Spinal cord (tissue), 10 donors: ENCODE results near the gene SHC3. TPM values are rescaled to one million over a fixed set of nuclear protein-coding genes. Genes with fewer than 3 reads are reported as not detected.
A peak's percentile ranks its signal among the peaks of the same experiment; 100 is the strongest.

ENCODE experiments used
- DNase-seq, 6 donors: peaks; one replicate each; pipeline versions ENCODE4 v3.0.0 to v3.0.0-alpha.2; 2013 to 2015; ENCODE audit warnings: low spot score in 6 of 6, low read depth in 4 of 6
- H3K27ac ChIP-seq: one replicate; pipeline ENCODE4 v1.5.1; 2013; ENCODE audit warnings: low read depth, low read length, control low read depth
- H3K27me3 ChIP-seq: one replicate; pipeline ENCODE4 v1.6.1; 2013; ENCODE audit warnings: low read length; ENCODE audit not compliant: control insufficient read depth, insufficient read depth
- H3K36me3 ChIP-seq: one replicate; pipeline ENCODE4 v1.6.1; 2013; ENCODE audit warnings: low read length; ENCODE audit not compliant: control insufficient read depth, insufficient read depth
- H3K4me1 ChIP-seq: one replicate; pipeline ENCODE4 v1.6.1; 2013; ENCODE audit warnings: low read length; ENCODE audit not compliant: control insufficient read depth, insufficient read depth
- H3K4me3 ChIP-seq: one replicate; pipeline ENCODE4 v1.5.1; 2013; ENCODE audit warnings: low read depth, low read length, control low read depth
- H3K9me3 ChIP-seq: one replicate; pipeline ENCODE4 v1.6.1; 2013; ENCODE audit warnings: low read length; ENCODE audit not compliant: control insufficient read depth, insufficient read depth
- WGBS: methylation state at CpG from one replicate; pipeline ENCODE4 v1.1.5; 2013; ENCODE audit warnings: missing lambda C conversion rate; ENCODE audit not compliant: insufficient coverage; 5-methylcytosine and 5-hydroxymethylcytosine counted together
- polyA plus RNA-seq, 2 donors: library from polyadenylated mRNA; unstranded; fragments of 120-200 nt; gene quantifications; one replicate each; pipeline ENCODE4 v1.2.1, GENCODE V29; 2013; ENCODE audit not compliant: insufficient read length in 2 of 2
- total RNA-seq, 2 donors: library from RNA; depleted of rRNA in 1 of 2; stranded (reverse); fragments of 120-200 nt in 1 of 2; fragments of >200 nt in 1 of 2; gene quantifications; one replicate each; pipeline versions ENCODE4 v1.2.3 to v1.2.4, GENCODE V29; 2013 to 2014
- donor health status: healthy.

SHC3 gene
- total and polyA plus RNA-seq, 4 donors = 15.5 to 50.3 (median 30.1) TPM

DNA sequence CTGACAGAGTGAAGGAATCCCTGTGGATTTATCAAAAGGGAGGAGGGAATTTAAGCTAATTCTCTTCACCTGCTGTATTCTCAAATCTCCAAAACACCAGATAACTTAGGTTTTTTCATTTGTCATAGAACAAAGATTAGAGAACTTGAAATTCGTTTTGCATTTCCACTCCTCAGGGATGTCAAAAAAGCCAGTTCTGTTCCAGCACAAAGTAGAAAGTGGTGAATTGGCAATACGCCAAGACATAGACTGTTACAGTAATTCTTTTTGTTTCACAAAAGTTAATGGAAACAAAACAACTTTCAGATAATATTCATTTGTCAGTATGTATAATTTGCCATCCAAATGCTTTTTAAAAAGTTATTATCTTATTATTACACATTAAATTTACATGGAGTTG, 172.4 kb downstream of the SHC3 start:
- DNase-seq = peak in 2 of 6 donors; percentile 49 to 60
- Histone ChIP-seq H3K4me1 (peaks cover 16% of the 10 kb centered on the region), H3K9me3 (no peaks in the 10 kb centered on the region), H3K4me3 (no peak overlapping the region), H3K27ac (no peak overlapping the region), H3K36me3 (peaks cover 21% of the 10 kb centered on the region), H3K27me3 (no peaks in the 10 kb centered on the region)
- WGBS = no CpG with 5 or more reads among the region's 2 CpGs

DNA sequence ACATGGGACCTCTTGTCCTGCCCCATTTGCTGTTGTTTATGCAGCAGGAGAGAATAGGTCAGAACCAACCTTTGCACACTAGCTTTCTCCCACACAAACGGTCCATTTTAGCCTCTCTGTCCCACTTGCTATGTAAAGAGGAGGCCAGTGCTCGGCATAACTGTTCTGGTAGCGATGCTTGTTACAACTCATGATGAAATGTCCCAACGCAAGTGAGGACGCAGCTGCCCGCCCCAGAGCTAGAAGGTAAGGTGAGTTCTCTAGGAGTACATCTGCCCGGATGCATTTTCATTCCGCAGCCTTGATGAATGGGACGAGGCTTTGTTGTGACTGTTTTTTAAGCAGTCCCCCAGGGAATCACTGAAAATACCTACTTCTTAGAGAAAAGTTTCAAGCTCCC, 173.3 kb downstream of the SHC3 start:
- Histone ChIP-seq H3K9me3 (no peaks in the 10 kb centered on the region), H3K27ac (no peak overlapping the region), H3K27me3 (no peaks in the 10 kb centered on the region), H3K4me3 (no peak overlapping the region), H3K4me1 (peaks cover 25% of the 10 kb centered on the region), H3K36me3 (peaks cover 17% of the 10 kb centered on the region)
- DNase-seq = no peak
- 79% methylated on average over 7 of the region's 9 CpGs for WGBS

- DNase-seq = no peak
Measured at GRCh38 chr9:89002987-89003386, 175.6 kb downstream of the SHC3 start.

DNA sequence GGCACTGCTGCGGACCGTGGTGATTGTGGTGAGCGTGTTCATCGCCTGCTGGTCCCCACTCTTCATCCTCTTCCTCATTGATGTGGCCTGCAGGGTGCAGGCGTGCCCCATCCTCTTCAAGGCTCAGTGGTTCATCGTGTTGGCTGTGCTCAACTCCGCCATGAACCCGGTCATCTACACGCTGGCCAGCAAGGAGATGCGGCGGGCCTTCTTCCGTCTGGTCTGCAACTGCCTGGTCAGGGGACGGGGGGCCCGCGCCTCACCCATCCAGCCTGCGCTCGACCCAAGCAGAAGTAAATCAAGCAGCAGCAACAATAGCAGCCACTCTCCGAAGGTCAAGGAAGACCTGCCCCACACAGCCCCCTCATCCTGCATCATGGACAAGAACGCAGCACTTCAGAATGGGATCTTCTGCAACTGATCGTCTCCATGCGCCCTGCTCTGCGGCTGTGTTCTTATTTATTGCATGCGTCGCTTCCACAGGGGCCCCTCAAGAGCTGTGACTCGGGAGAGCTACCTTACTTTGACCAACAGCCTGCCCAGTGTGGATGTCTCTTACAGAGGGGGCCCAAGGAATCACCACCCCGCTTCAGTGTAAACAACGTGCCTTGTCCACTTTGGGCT, 176.6 kb downstream of the SHC3 start:
- DNase-seq = no peak
- WGBS = 89% methylated on average over 26 of the region's 27 CpGs
- no peaks in the 10 kb centered on the region for H3K9me3 ChIP-seq
- H3K36me3 ChIP-seq = peaks cover 11% of the 10 kb centered on the region
- H3K4me1 ChIP-seq = peaks cover 51% of the 10 kb centered on the region
- no peaks in the 10 kb centered on the region for H3K27me3 ChIP-seq
- H3K27ac ChIP-seq = no peak overlapping the region
- no peak overlapping the region for H3K4me3 ChIP-seq

More at GRCh38 chr9:89002987-89003386, 175.6 kb downstream of the SHC3 start:
- H3K4me1 ChIP-seq = peaks cover 42% of the 10 kb centered on the region
- no peaks in the 10 kb centered on the region for H3K27me3 ChIP-seq
- H3K27ac ChIP-seq = no peak overlapping the region
- no peak overlapping the region for H3K4me3 ChIP-seq
- no peaks in the 10 kb centered on the region for H3K9me3 ChIP-seq
- H3K36me3 ChIP-seq = peaks cover 11% of the 10 kb centered on the region
- 77% methylated on average over 6 of the region's 6 CpGs for WGBS

DNA sequence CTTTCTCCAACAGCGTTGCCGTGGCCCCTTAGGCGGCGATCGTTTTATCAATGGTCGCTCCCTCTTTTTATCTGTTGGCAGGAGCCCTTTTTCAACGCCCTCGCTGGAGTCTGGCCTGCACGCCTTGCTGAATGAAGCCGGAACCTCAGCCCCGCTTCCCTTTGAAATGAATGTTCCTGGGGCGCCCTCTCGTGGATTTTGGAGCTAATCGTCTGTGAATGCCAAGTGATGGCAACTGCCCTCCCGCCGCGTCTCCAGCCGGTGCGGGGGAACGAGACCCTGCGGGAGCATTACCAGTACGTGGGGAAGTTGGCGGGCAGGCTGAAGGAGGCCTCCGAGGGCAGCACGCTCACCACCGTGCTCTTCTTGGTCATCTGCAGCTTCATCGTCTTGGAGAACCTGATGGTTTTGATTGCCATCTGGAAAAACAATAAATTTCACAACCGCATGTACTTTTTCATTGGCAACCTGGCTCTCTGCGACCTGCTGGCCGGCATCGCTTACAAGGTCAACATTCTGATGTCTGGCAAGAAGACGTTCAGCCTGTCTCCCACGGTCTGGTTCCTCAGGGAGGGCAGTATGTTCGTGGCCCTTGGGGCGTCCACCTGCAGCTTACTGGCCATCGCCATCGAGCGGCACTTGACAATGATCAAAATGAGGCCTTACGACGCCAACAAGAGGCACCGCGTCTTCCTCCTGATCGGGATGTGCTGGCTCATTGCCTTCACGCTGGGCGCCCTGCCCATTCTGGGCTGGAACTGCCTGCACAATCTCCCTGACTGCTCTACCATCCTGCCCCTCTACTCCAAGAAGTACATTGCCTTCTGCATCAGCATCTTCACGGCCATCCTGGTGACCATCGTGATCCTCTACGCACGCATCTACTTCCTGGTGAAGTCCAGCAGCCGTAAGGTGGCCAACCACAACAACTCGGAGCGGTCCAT, 177.4 kb downstream of the SHC3 start:
- DNase-seq = peak; percentile 77 to 98 (median 90)
- Histone ChIP-seq H3K27ac (peak overlapping the region; percentile 26), H3K9me3 (no peaks in the 10 kb centered on the region), H3K4me1 (peaks cover 56% of the 10 kb centered on the region), H3K27me3 (no peaks in the 10 kb centered on the region), H3K36me3 (peaks cover 14% of the 10 kb centered on the region), H3K4me3 (no peak overlapping the region)
- 28% methylated on average over 52 of the region's 52 CpGs for whole genome bisulfite sequencing

- Histone ChIP-seq H3K4me3 (no peak overlapping the region), H3K27me3 (no peaks in the 10 kb centered on the region), H3K36me3 (peaks cover 14% of the 10 kb centered on the region), H3K27ac (peak overlapping the region; percentile 26), H3K4me1 (peaks cover 53% of the 10 kb centered on the region), H3K9me3 (no peaks in the 10 kb centered on the region)
- DNase-seq = peak in 2 of 6 donors; percentile 18 to 60
- WGBS = 45% methylated on average over 9 of the region's 9 CpGs
Measured at GRCh38 chr9:89000371-89000781, 178.2 kb downstream of the SHC3 start.

DNA sequence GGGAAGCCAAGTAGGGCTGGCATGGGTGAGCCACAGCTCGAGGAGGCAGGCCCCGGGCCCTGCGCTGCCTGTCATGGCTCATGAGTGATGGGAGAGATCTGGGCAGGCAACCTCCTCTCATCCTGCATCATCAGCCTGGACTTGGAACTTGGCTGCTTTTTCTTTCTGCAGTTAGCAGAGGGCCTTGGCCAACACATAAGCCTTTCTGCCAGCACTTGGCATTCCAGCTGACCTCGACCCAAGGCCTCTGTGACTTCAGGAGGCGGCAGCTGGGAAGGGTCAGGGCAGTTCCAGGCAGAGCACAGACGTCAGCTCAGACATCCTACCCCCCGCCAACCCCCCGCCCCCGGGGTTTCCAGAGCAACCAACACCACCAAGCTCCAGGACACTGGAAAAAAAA, 179.7 kb downstream of the SHC3 start:
- H3K9me3 ChIP-seq = no peaks in the 10 kb centered on the region
- 34% methylated on average over 6 of the region's 9 CpGs for WGBS
- no peak overlapping the region for H3K4me3 ChIP-seq
- DNase-seq = peak in 2 of 6 donors; percentile 52 to 84
- H3K4me1 ChIP-seq = peaks cover 62% of the 10 kb centered on the region
- H3K27me3 ChIP-seq = peaks cover 2% of the 10 kb centered on the region
- H3K27ac ChIP-seq = peak overlapping the region; percentile 78
- peaks cover 14% of the 10 kb centered on the region for H3K36me3 ChIP-seq

DNA sequence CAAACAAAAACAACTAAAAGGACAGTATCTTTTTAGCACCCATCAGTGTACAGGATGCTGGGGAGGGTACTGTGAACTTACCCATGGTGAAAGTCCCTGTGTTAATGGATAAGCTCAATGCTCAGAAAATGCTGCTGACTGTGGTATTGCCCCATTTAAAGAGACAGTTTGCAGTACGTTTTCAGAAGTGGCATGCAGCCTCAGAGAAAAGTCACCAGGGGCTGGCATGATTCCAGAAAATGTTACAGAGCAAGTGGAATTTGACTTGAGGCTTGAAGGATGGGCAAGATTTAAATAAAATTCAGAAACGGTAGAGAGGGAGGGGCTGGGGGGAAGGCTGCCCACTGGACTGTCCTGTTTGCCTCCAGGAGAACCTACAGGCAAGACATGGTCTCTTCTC, 180.1 kb downstream of the SHC3 start:
- peak overlapping the region; percentile 78 for H3K27ac ChIP-seq
- H3K36me3 ChIP-seq = peaks cover 14% of the 10 kb centered on the region
- no peaks in the 10 kb centered on the region for H3K9me3 ChIP-seq
- no peak overlapping the region for H3K4me3 ChIP-seq
- WGBS = 20% methylated on average over 2 of the region's 2 CpGs
- peaks cover 5% of the 10 kb centered on the region for H3K27me3 ChIP-seq
- H3K4me1 ChIP-seq = peaks cover 66% of the 10 kb centered on the region
- peak in 1 of 6 donors; percentile 58 for DNase-seq

GRCh38 chr9:88997646-88998045, 181.0 kb downstream of the SHC3 start:
- 67% methylated on average over 8 of the region's 8 CpGs for WGBS
- DNase-seq = peak in 1 of 6 donors; percentile 38
- peaks cover 5% of the 10 kb centered on the region for H3K27me3 ChIP-seq
- no peak overlapping the region for H3K4me3 ChIP-seq
- no peaks in the 10 kb centered on the region for H3K9me3 ChIP-seq
- H3K4me1 ChIP-seq = peaks cover 66% of the 10 kb centered on the region
- H3K36me3 ChIP-seq = peaks cover 14% of the 10 kb centered on the region
- no peak overlapping the region for H3K27ac ChIP-seq
